Activated naive CD4-positive, alpha-beta T cell treated with anti-CD3 and anti-CD28 coated beads, Interleukin-2, amount 50 U/mL, for 72 hours (primary cell): ENCODE data around the gene PDXK. TPM values are rescaled to one million over a fixed set of nuclear protein-coding genes. Genes with fewer than 3 reads are reported as not detected.
A peak's percentile ranks its signal among the peaks of the same experiment; 100 is the strongest.

Source experiments
- ATAC-seq, 2 donors: fragments of 150-1000 bp; cut with Tn5 transposase; 2 replicates each; pipeline ENCODE4 v1.10.0; 2021; ENCODE audit warnings: mild to moderate bottlenecking in 2 of 2, moderate library complexity in 2 of 2
- DNase-seq, 2 donors: peaks; one replicate each; pipeline ENCODE4 v3.0.0; 2021 to 2022; ENCODE audit warnings: low spot score in 2 of 2
- H3K27ac Mint-ChIP-seq, 2 donors: one replicate each; pipeline ENCODE4 v1.8.0; 2022; ENCODE audit warnings: mild to moderate bottlenecking in 2 of 2, mixed read lengths in 2 of 2
- H3K36me3 Mint-ChIP-seq, 2 donors: one replicate each; pipeline ENCODE4 v1.8.0; 2022; ENCODE audit warnings: mixed read lengths in 2 of 2
- H3K9me3 Mint-ChIP-seq, 2 donors: one replicate each; pipeline ENCODE4 v1.8.0; 2022; ENCODE audit warnings: mixed read lengths in 2 of 2
- total RNA-seq, 2 donors: library from RNA; stranded (reverse); gene quantifications; one replicate each; pipeline ENCODE4 v1.2.3, GENCODE V29; 2022

Gene PDXK
- total RNA-seq, 2 donors from 2014 or later = 70.3 to 121 TPM

GRCh38 chr21:43794857-43795256 is 75.9 kb downstream of the PDXK start:
- no peaks in the 10 kb centered on the region for H3K9me3 Mint-ChIP-seq
- peaks cover 38 to 48% of the 10 kb centered on the region in 2 donors for H3K36me3 Mint-ChIP-seq
- H3K27ac Mint-ChIP-seq = no peak overlapping the region
- no peak for DNase-seq
- no peak for ATAC-seq

GRCh38 chr21:43797415-43797814 is 78.5 kb downstream of the PDXK start:
- no peak overlapping the region for H3K27ac Mint-ChIP-seq
- no peak for ATAC-seq
- DNase-seq = no peak
- peaks cover 22 to 40% of the 10 kb centered on the region in 2 donors for H3K36me3 Mint-ChIP-seq
- H3K9me3 Mint-ChIP-seq = no peaks in the 10 kb centered on the region

GRCh38 chr21:43797925-43798715 is 79.2 kb downstream of the PDXK start:
- no peaks in the 10 kb centered on the region for H3K9me3 Mint-ChIP-seq
- DNase-seq (no peak), ATAC-seq (no peak)
- H3K27ac Mint-ChIP-seq = peak overlapping the region; percentile 23 to 88
- peaks cover 20 to 37% of the 10 kb centered on the region in 2 donors for H3K36me3 Mint-ChIP-seq

GRCh38 chr21:43799301-43799840 is 80.4 kb downstream of the PDXK start:
- DNase-seq (no peak), ATAC-seq (no peak)
- Mint-ChIP-seq H3K27ac (peak overlapping the region in 1 of 2 donors; percentile 4), H3K36me3 (peaks cover 20 to 33% of the 10 kb centered on the region in 2 donors), H3K9me3 (no peaks in the 10 kb centered on the region)

- H3K36me3 Mint-ChIP-seq = peaks cover 20 to 30% of the 10 kb centered on the region in 2 donors
- H3K27ac Mint-ChIP-seq = no peak overlapping the region
- no peaks in the 10 kb centered on the region for H3K9me3 Mint-ChIP-seq
- DNase-seq (no peak), ATAC-seq (no peak)
Observed at GRCh38 chr21:43800124-43800523, 81.2 kb downstream of the PDXK start.

GRCh38 chr21:43800566-43800965 is 81.6 kb downstream of the PDXK start:
- Mint-ChIP-seq H3K9me3 (no peaks in the 10 kb centered on the region), H3K36me3 (peaks cover 20 to 28% of the 10 kb centered on the region in 2 donors), H3K27ac (peak overlapping the region in 1 of 2 donors; percentile 29)

GRCh38 chr21:43801006-43801783 is 82.3 kb downstream of the PDXK start:
- no peak for ATAC-seq
- H3K9me3 Mint-ChIP-seq = no peaks in the 10 kb centered on the region
- peaks cover 20 to 28% of the 10 kb centered on the region in 2 donors for H3K36me3 Mint-ChIP-seq
- peak overlapping the region in 1 of 2 donors; percentile 29 for H3K27ac Mint-ChIP-seq
- no peak for DNase-seq

More at GRCh38 chr21:43800566-43800965, 81.6 kb downstream of the PDXK start:
- ATAC-seq (no peak), DNase-seq (no peak)

GRCh38 chr21:43802713-43803313 is 83.9 kb downstream of the PDXK start:
- Mint-ChIP-seq H3K36me3 (peaks cover 20 to 23% of the 10 kb centered on the region in 2 donors), H3K27ac (peak overlapping the region in 1 of 2 donors; percentile 84), H3K9me3 (no peaks in the 10 kb centered on the region)
- DNase-seq (no peak), ATAC-seq (no peak)

- Mint-ChIP-seq H3K9me3 (no peaks in the 10 kb centered on the region), H3K36me3 (peaks cover 11 to 18% of the 10 kb centered on the region in 2 donors), H3K27ac (peak overlapping the region in 1 of 2 donors; percentile 84)
- no peak for DNase-seq
- no peak for ATAC-seq
Observed at GRCh38 chr21:43803558-43804300, 84.8 kb downstream of the PDXK start.

- ATAC-seq (no peak), DNase-seq (no peak)
- Mint-ChIP-seq H3K36me3 (peaks cover 7 to 10% of the 10 kb centered on the region in 2 donors), H3K27ac (peak overlapping the region; percentile 25 to 67), H3K9me3 (no peaks in the 10 kb centered on the region)
Observed at GRCh38 chr21:43805275-43805800, 86.4 kb downstream of the PDXK start.

- H3K36me3 Mint-ChIP-seq = peaks cover 0 to 5% of the 10 kb centered on the region in 2 donors
- no peak for DNase-seq
- ATAC-seq = no peak
- peak overlapping the region; percentile 25 to 55 for H3K27ac Mint-ChIP-seq
- H3K9me3 Mint-ChIP-seq = no peaks in the 10 kb centered on the region
Observed at GRCh38 chr21:43806017-43806710, 87.2 kb downstream of the PDXK start.

- Mint-ChIP-seq H3K36me3 (no peaks in the 10 kb centered on the region), H3K9me3 (no peaks in the 10 kb centered on the region), H3K27ac (no peak overlapping the region)
- no peak for ATAC-seq
- DNase-seq = no peak
Observed at GRCh38 chr21:43808367-43808766, 89.4 kb downstream of the PDXK start.

- DNase-seq = no peak
- H3K27ac Mint-ChIP-seq = no peak overlapping the region
- H3K36me3 Mint-ChIP-seq = no peaks in the 10 kb centered on the region
- no peak for ATAC-seq
- no peaks in the 10 kb centered on the region for H3K9me3 Mint-ChIP-seq
Observed at GRCh38 chr21:43808832-43809251, 89.9 kb downstream of the PDXK start.

GRCh38 chr21:43809346-43809799 is 90.4 kb downstream of the PDXK start:
- DNase-seq (no peak), ATAC-seq (no peak)
- no peaks in the 10 kb centered on the region for H3K36me3 Mint-ChIP-seq
- no peaks in the 10 kb centered on the region for H3K9me3 Mint-ChIP-seq
- H3K27ac Mint-ChIP-seq = no peak overlapping the region

- DNase-seq (no peak), ATAC-seq (no peak)
- peak overlapping the region in 1 of 2 donors; percentile 36 for H3K27ac Mint-ChIP-seq
- no peaks in the 10 kb centered on the region for H3K36me3 Mint-ChIP-seq
- H3K9me3 Mint-ChIP-seq = no peaks in the 10 kb centered on the region
Observed at GRCh38 chr21:43809853-43810504, 91.0 kb downstream of the PDXK start.
